GM13977 (cell line): Measurements from ENCODE around the gene STPG2.
"Not testable (repeated sequence)": the region's sequence is repeated elsewhere in the genome, so short reads cannot be mapped to it uniquely, and the experiment has no call there.

ENCODE experiments used
- DNase-seq: peaks from one replicate; pipeline ENCODE4 v3.0.0; 2012; ENCODE audit warnings: low spot score
- CTCF ChIP-seq: IDR thresholded peaks from 2 replicates; pipeline ENCODE4 v1.5.1; 2012; ENCODE audit warnings: mild to moderate bottlenecking, control low read depth; ENCODE audit not compliant: insufficient read depth; ENCODE audit errors: extremely low read depth, missing control alignments
- in situ Hi-C: fragments of 300-500 bp; cut with MboI; formaldehyde crosslinking; loops from one replicate; pipeline ENCODE4 v1.12.0; 2022; ENCODE audit warnings: low sequenced_read_pairs, low pct_unique_long_range_greater_than_20kb, mixed read lengths, inconsistent platforms; ENCODE audit not compliant: unreplicated experiment

Gene STPG2

GRCh38 chr4:97585274-97585673 is 558.0 kb downstream of the STPG2 start:
- in situ Hi-C loops, result no loop called here
- TF ChIP-seq CTCF, result no peak
- no peak for DNase-seq

- TF ChIP-seq CTCF, result no peak
- in situ Hi-C loops, result no loop called here
- DNase-seq, result no peak
Observed at GRCh38 chr4:97582890-97583289, 560.4 kb downstream of the STPG2 start.

GRCh38 chr4:97577004-97577403 is 566.3 kb downstream of the STPG2 start:
- TF ChIP-seq CTCF, result no peak
- in situ Hi-C loops, result no loop called here
- no peak for DNase-seq

- in situ Hi-C loops, result no loop called here
Observed at GRCh38 chr4:97560009-97560408, 583.3 kb downstream of the STPG2 start.

GRCh38 chr4:97558204-97558778 is 585.0 kb downstream of the STPG2 start:
- DNase-seq, result no peak
- in situ Hi-C loops, result no loop called here
- TF ChIP-seq CTCF, result no peak

More at GRCh38 chr4:97560009-97560408, 583.3 kb downstream of the STPG2 start:
- no peak for TF ChIP-seq CTCF
- no peak for DNase-seq

- in situ Hi-C loops, DNase-seq: not testable (repeated sequence)
Observed at GRCh38 chr4:97550637-97551036, 592.6 kb downstream of the STPG2 start.

GRCh38 chr4:97548943-97549583 is 594.2 kb downstream of the STPG2 start:
- no peak for TF ChIP-seq CTCF
- in situ Hi-C loops, result no loop called here
- DNase-seq, result no peak
